GM21360 (cell line): ENCODE results near the gene MACROD2.
A peak's percentile ranks its signal among the peaks of the same experiment; 100 is the strongest.

Experiments
- ATAC-seq: cut with Tn5 transposase; IDR thresholded peaks from one replicate; pipeline ENCODE4 v1.9.1; 2021; ENCODE audit warnings: mild to moderate bottlenecking, moderate library complexity; ENCODE audit not compliant: unreplicated experiment

The MACROD2 gene

GRCh38 chr20:15289337-15289736 lies 1294.0 kb downstream of the MACROD2 start:
- no peak for ATAC-seq

GRCh38 chr20:15292405-15292804 lies 1297.1 kb downstream of the MACROD2 start:
- no peak for ATAC-seq

- no peak for ATAC-seq
These were observed 1301.1 kb downstream of the MACROD2 start for GRCh38 chr20:15296422-15296821.

- no peak for ATAC-seq
These were observed 1302.0 kb downstream of the MACROD2 start for GRCh38 chr20:15297059-15297875.

GRCh38 chr20:15302075-15302474 lies 1306.8 kb downstream of the MACROD2 start:
- no peak for ATAC-seq

- ATAC-seq, result no peak
These were observed 1315.0 kb downstream of the MACROD2 start for GRCh38 chr20:15310361-15310760.

GRCh38 chr20:15316556-15316955 lies 1321.2 kb downstream of the MACROD2 start:
- ATAC-seq, result no peak

GRCh38 chr20:15317546-15318232 lies 1322.4 kb downstream of the MACROD2 start:
- peak; percentile 72 for ATAC-seq

GRCh38 chr20:15318682-15319081 lies 1323.4 kb downstream of the MACROD2 start:
- ATAC-seq, result peak; percentile 42

- no peak for ATAC-seq
These were observed 1324.1 kb downstream of the MACROD2 start for GRCh38 chr20:15319439-15319838.

- ATAC-seq, result no peak
These were observed 1325.6 kb downstream of the MACROD2 start for GRCh38 chr20:15320941-15321340.

GRCh38 chr20:15327123-15327522 lies 1331.8 kb downstream of the MACROD2 start:
- no peak for ATAC-seq

- no peak for ATAC-seq
These were observed 1332.8 kb downstream of the MACROD2 start for GRCh38 chr20:15328084-15328483.

GRCh38 chr20:15332711-15333160 lies 1337.4 kb downstream of the MACROD2 start:
- peak; percentile 90 for ATAC-seq

GRCh38 chr20:15333170-15333569 lies 1337.9 kb downstream of the MACROD2 start:
- ATAC-seq, result peak; percentile 41

- ATAC-seq, result no peak
These were observed 1340.7 kb downstream of the MACROD2 start for GRCh38 chr20:15336011-15336410.

- ATAC-seq, result no peak
These were observed 1341.2 kb downstream of the MACROD2 start for GRCh38 chr20:15336536-15336935.

GRCh38 chr20:15339264-15339663 lies 1343.9 kb downstream of the MACROD2 start:
- ATAC-seq, result no peak

GRCh38 chr20:15342991-15343523 lies 1347.7 kb downstream of the MACROD2 start:
- no peak for ATAC-seq

GRCh38 chr20:15345287-15345686 lies 1350.0 kb downstream of the MACROD2 start:
- no peak for ATAC-seq

GRCh38 chr20:15346657-15347280 lies 1351.5 kb downstream of the MACROD2 start:
- ATAC-seq, result no peak
